Measurements from ENCODE around the gene FBF1. TPM values are rescaled to one million over a fixed set of nuclear protein-coding genes. Genes with fewer than 3 reads are reported as not detected.

FBF1 gene
- total and polyA plus RNA-seq, 2 of the 8 experiments (the other 6 are each of a cell fraction or from before 2014, with no cell fraction given): 8.1 to 13.1 TPM

DNA sequence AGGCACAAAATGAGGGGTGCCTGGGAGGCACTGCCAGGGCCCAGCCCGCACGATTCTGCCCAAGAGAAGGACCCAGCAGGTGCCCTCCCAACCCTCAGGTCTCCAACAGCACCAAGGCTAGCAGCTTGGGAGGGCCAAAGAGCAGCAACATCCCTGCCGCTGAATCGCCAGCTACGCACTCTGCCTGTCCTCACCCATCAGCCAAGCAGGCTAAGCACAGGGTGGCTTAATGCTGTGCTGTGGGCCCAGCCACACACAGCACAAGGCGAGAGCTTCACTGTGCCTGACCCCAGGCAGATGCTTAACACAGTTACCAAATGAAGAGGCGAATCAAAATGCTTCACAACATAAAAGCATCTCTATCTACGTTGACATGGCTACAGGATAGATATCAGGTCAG is 25.6 kb downstream of the FBF1 start:
- no peak overlapping the region for H3K14ac ChIP-seq (ENCODE audit: insufficient read length)
- H3K9me3 ChIP-seq (ENCODE audit: insufficient read depth in 2 of 2, low read depth in 1 of 2, low read length in 1 of 2): no peaks in the 10 kb centered on the region
- H3K56ac ChIP-seq (replicated peaks; ENCODE audit: insufficient read length, low read depth, low read length): no peak overlapping the region
- no peaks in the 10 kb centered on the region for H3K27me3 ChIP-seq (replicated peaks in 1 of 4; ENCODE audit: control insufficient read depth in 3 of 4, extremely low read depth in 1 of 4, insufficient read depth in 3 of 4, low read length in 3 of 4)
- no peak overlapping the region for H2BK120ac ChIP-seq (replicated peaks; ENCODE audit: low read depth, low read length)
- no peak overlapping the region for H2BK12ac ChIP-seq (ENCODE audit: low read depth, low read length)
- H3K9ac ChIP-seq (replicated peaks in 1 of 4; ENCODE audit: extremely low read depth in 1 of 4, low read depth in 3 of 4, low read length in 3 of 4): no peak overlapping the region
- no peak overlapping the region for H3K18ac ChIP-seq (ENCODE audit: extremely low read depth, low read length)
- H2AFZ ChIP-seq (ENCODE audit: low read length): no peak overlapping the region
- H3K36me3 ChIP-seq (ENCODE audit: control insufficient read depth in 2 of 4, insufficient read depth in 4 of 4, low read length in 3 of 4): peaks cover 0 to 3% (median 0%) of the 10 kb centered on the region in 4 experiments; a peak in 2 of 8 replicates
- WGBS, 2 experiments (ENCODE audit: extremely low coverage in 1 of 2, insufficient coverage in 1 of 2, insufficient read length in 1 of 2, insufficient replicate concordance in 2 of 2, low coverage in 1 of 2, low lambda C conversion rate in 2 of 2, missing lambda C conversion rate in 1 of 2): 93% methylated on average over 8 of the region's 8 CpGs; no CpG with 5 or more reads in 1 of the 2 experiments
- H3K79me2 ChIP-seq (ENCODE audit: control insufficient read depth in 1 of 2, insufficient read depth in 2 of 2, low read length in 2 of 2): no peaks in the 10 kb centered on the region
- H4K5ac ChIP-seq (ENCODE audit: insufficient read length, low read depth, low read length): no peak overlapping the region
- no peaks in the 10 kb centered on the region for H4K20me1 ChIP-seq (replicated peaks in 1 of 2; ENCODE audit: control insufficient read depth in 1 of 2, insufficient read depth in 2 of 2, low read length in 2 of 2)
- CTCF ChIA-PET (ENCODE audit: partially characterized antibody): interaction anchor here (1.0 to 51.3 kb wide), 9 partner anchors 9 to 359 kb away, joined by 3 to 885 read pairs (median 5); partner anchors contain the start of genes CDK3, FBF1 and MRPL38
- H4K8ac ChIP-seq (ENCODE audit: extremely low read depth, insufficient read depth, low read length): no peak overlapping the region; the same call in 1 of the 2 replicates
- no peak overlapping the region for H3K27ac ChIP-seq (ENCODE audit: low read depth, low read length)
- no peak overlapping the region for H3K4ac ChIP-seq (replicated peaks; ENCODE audit: insufficient read length, low read depth, low read length)
- H3K23me2 ChIP-seq (ENCODE audit: low read depth, low read length): no peaks in the 10 kb centered on the region
- 0 out of 2 replicates have a peak overlapping the region, but pooled peaks have one; percentile 66 for H2BK5ac ChIP-seq (ENCODE audit: low read depth, low read length)
- POLR2A ChIA-PET (ENCODE audit: partially characterized antibody): interaction anchor here (0.9 to 2.9 kb wide), 4 partner anchors 9 to 163 kb away, joined by 3 to 13 read pairs (median 3); partner anchors contain the start of genes FBF1 and MRPL38
- no peak overlapping the region for H4K91ac ChIP-seq (replicated peaks; ENCODE audit: insufficient read length, low read length)
- no peak overlapping the region for H2BK15ac ChIP-seq (ENCODE audit: low read length)
- H3K4me1 ChIP-seq (replicated peaks in 1 of 4; ENCODE audit: control insufficient read depth in 3 of 4, insufficient read depth in 4 of 4, low read length in 3 of 4): no peaks in the 10 kb centered on the region; a peak in 2 of 7 replicates
- no peak for FAIRE-seq
- H2AK5ac ChIP-seq (ENCODE audit: low read depth, low read length): no peak overlapping the region
- no peak overlapping the region for H2BK20ac ChIP-seq (ENCODE audit: low read length)
- H3K23ac ChIP-seq (ENCODE audit: insufficient read length): no peak overlapping the region
- no peak for DNase-seq (ENCODE audit: low read depth in 1 of 2, low spot score in 2 of 2)
- no peak overlapping the region for H3K4me3 ChIP-seq (ENCODE audit: extremely low read depth in 1 of 4, insufficient read depth in 2 of 4, low read depth in 3 of 4, low read length in 4 of 4)
- no peak overlapping the region for H3K4me2 ChIP-seq (ENCODE audit: insufficient read depth in 1 of 2, low read depth in 2 of 2, low read length in 2 of 2)
- H3K79me1 ChIP-seq (ENCODE audit: low read depth, low read length): no peaks in the 10 kb centered on the region
- TF ChIP-seq FOSL1 (IDR thresholded peaks at IDR 0.05; ENCODE audit: insufficient read depth, low read depth, low read length) (no peak), CTBP2 (IDR thresholded peaks at IDR 0.05; ENCODE audit: borderline replicate concordance, insufficient read depth, insufficient read length, low read length) (no peak), KDM5A (IDR thresholded peaks at IDR 0.05; ENCODE audit: low read length) (no peak), BCL11A (IDR thresholded peaks at IDR 0.05; ENCODE audit: low read depth in 2 of 2, low read length in 2 of 2) (no peak), TAF1 (IDR thresholded peaks at IDR 0.05; ENCODE audit: low read depth, low read length) (no peak), SIRT6 (IDR thresholded peaks at IDR 0.05; ENCODE audit: low read length) (no peak)
